ENCODE measurements around the gene RMND1.

The RMND1 gene

DNA sequence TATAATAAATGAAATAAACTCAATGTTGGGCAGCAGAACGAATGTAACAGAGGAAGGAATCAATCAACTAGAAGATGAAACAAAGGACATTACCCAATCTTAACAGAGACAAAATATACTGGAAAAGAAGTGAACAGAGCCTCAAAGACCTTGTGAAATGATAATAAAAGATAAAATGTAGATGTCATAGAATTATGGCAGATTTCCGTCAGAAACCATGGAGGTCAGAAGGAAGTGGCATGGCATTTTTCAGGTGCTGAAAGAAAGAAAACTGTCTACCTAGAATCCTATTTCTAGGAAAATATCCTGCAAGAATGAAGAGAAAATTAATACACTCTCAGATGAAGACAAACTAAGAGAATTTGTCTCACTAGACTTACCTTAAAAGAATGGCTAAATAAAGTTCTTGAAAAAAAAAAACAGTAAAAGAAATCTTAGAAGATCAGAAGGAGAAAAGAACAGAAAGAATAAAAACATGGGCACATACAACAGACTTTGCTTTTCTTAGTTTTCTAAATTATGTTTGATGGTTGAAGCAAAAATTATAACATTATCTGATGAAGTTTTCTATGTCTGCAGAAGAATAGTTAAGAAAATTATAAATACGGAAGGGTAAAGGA lies 37.2 kb downstream of the RMND1 start:
- Histone ChIP-seq H3K9me3 (ENCODE audit: control insufficient read depth, low read length) (no peaks in the 10 kb centered on the region), H3K4me2 (ENCODE audit: low read length) (no peak overlapping the region), H2AFZ (no peak overlapping the region), H3K27me3 (ENCODE audit: control insufficient read depth, insufficient read depth, low read length) (no peaks in the 10 kb centered on the region), H3K36me3 (ENCODE audit: control insufficient read depth, insufficient read depth, low read length) (no peaks in the 10 kb centered on the region), H3K79me2 (no peaks in the 10 kb centered on the region), H3K4me3 (ENCODE audit: low read depth, low read length) (no peak overlapping the region), H3K9ac (no peak overlapping the region), H3K4me1 (no peaks in the 10 kb centered on the region), H3K27ac (no peak overlapping the region)
- no peak for TF ChIP-seq CTCF (IDR thresholded peaks at IDR 0.05)

DNA sequence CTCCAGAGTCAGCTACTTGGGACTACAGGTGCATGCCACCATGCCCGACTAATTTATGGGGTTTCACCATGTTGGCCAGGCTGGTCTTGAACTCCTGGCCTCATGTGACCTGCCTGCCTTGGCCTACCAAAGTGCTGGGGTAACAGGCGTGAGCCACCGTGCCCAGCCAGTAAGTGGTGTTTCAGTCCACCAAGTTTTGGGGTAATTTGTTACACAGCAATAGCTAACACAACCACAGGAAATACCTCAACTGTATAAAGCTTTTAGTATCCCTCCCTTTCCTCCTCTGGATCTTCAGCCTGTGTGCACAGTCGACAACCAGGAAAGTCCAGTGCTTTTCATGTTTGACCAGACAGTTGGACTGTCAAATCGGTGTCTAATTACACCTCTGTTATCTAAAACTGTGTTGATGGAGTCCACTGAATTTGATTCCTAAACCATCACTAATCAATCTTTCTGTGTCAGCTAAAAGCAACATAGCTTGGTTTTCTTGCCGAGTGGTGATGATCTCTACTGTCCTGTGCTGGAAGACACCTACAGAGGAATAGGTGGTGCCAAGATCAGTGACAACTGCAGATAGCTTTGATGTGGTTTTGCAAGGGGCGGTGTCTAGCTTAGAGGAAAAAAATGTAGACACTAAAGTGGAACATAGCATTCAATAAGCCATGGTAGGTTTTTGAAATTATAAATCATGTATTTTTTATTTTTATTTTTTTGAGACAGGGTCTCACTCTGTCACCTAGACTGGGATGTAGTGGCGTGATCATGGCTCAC lies 38.4 kb downstream of the RMND1 start:
- no peak overlapping the region for H3K4me2 ChIP-seq (ENCODE audit: low read length)
- H3K36me3 ChIP-seq (ENCODE audit: control insufficient read depth, insufficient read depth, low read length), result no peaks in the 10 kb centered on the region
- TF ChIP-seq CTCF (IDR thresholded peaks at IDR 0.05), result no peak
- no peaks in the 10 kb centered on the region for H3K9me3 ChIP-seq (ENCODE audit: control insufficient read depth, low read length)
- H3K27ac ChIP-seq, result no peak overlapping the region
- no peak overlapping the region for H2AFZ ChIP-seq
- H3K9ac ChIP-seq, result no peak overlapping the region
- H3K79me2 ChIP-seq, result no peaks in the 10 kb centered on the region
- no peak overlapping the region for H3K4me3 ChIP-seq (ENCODE audit: low read depth, low read length)
- H3K27me3 ChIP-seq (ENCODE audit: control insufficient read depth, insufficient read depth, low read length), result no peaks in the 10 kb centered on the region
- no peaks in the 10 kb centered on the region for H3K4me1 ChIP-seq

GRCh38 chr6:151412909-151413308 lies 39.0 kb downstream of the RMND1 start:
- no peak for TF ChIP-seq CTCF (IDR thresholded peaks at IDR 0.05)
- H3K4me1 ChIP-seq, result no peaks in the 10 kb centered on the region
- H2AFZ ChIP-seq, result no peak overlapping the region
- H3K4me3 ChIP-seq (ENCODE audit: low read depth, low read length), result no peak overlapping the region
- no peak overlapping the region for H3K9ac ChIP-seq
- H3K36me3 ChIP-seq (ENCODE audit: control insufficient read depth, insufficient read depth, low read length), result no peaks in the 10 kb centered on the region
- H3K4me2 ChIP-seq (ENCODE audit: low read length), result no peak overlapping the region
- H3K27me3 ChIP-seq (ENCODE audit: control insufficient read depth, insufficient read depth, low read length), result no peaks in the 10 kb centered on the region
- no peak overlapping the region for H3K27ac ChIP-seq
- no peaks in the 10 kb centered on the region for H3K79me2 ChIP-seq
- no peaks in the 10 kb centered on the region for H3K9me3 ChIP-seq (ENCODE audit: control insufficient read depth, low read length)

GRCh38 chr6:151409679-151410078 lies 42.2 kb downstream of the RMND1 start:
- H3K4me2 ChIP-seq (ENCODE audit: low read length), result no peak overlapping the region
- H3K9ac ChIP-seq, result no peak overlapping the region
- no peaks in the 10 kb centered on the region for H3K36me3 ChIP-seq (ENCODE audit: control insufficient read depth, insufficient read depth, low read length)
- TF ChIP-seq CTCF (IDR thresholded peaks at IDR 0.05), result no peak
- no peak overlapping the region for H3K27ac ChIP-seq
- H2AFZ ChIP-seq, result no peak overlapping the region
- H3K4me1 ChIP-seq, result no peaks in the 10 kb centered on the region
- no peaks in the 10 kb centered on the region for H3K79me2 ChIP-seq
- no peaks in the 10 kb centered on the region for H3K9me3 ChIP-seq (ENCODE audit: control insufficient read depth, low read length)
- no peak overlapping the region for H3K4me3 ChIP-seq (ENCODE audit: low read depth, low read length)
- H3K27me3 ChIP-seq (ENCODE audit: control insufficient read depth, insufficient read depth, low read length), result no peaks in the 10 kb centered on the region

DNA sequence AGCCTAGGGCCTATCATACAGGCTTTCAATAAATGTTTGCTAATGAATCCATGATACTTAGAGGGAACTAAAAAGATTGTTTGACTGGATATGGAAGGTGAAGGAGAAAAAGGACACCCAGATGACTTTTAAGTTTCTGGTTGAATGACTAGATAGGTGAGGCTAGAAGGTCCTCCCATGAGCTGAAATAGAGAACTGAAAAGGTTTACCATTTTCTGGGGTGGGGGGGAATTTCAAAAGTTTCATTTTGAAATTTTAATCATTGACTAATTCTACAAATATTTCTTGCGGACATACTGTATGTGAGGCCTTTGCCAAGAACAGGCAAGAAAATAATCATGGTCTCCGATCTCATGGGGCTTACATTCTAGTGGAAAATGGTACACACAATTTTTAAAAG lies 42.7 kb downstream of the RMND1 start:
- Histone ChIP-seq H3K4me1 (no peaks in the 10 kb centered on the region), H3K9me3 (ENCODE audit: control insufficient read depth, low read length) (no peaks in the 10 kb centered on the region), H3K27me3 (ENCODE audit: control insufficient read depth, insufficient read depth, low read length) (no peaks in the 10 kb centered on the region), H3K9ac (no peak overlapping the region), H3K79me2 (no peaks in the 10 kb centered on the region), H3K4me2 (ENCODE audit: low read length) (no peak overlapping the region), H3K36me3 (ENCODE audit: control insufficient read depth, insufficient read depth, low read length) (no peaks in the 10 kb centered on the region), H3K4me3 (ENCODE audit: low read depth, low read length) (no peak overlapping the region), H2AFZ (no peak overlapping the region), H3K27ac (no peak overlapping the region)
- no peak for TF ChIP-seq CTCF (IDR thresholded peaks at IDR 0.05)

Data from parathyroid adenoma (tissue), 2 donors.